Femur (tissue), 1 donor: ENCODE measurements around the gene MTMR2.
A peak's percentile ranks its signal among the peaks of the same experiment; 100 is the strongest.

Source experiments
- DNase-seq: peaks from one replicate; pipeline ENCODE4 v3.0.0-alpha.2; 2017

MTMR2 gene

DNA sequence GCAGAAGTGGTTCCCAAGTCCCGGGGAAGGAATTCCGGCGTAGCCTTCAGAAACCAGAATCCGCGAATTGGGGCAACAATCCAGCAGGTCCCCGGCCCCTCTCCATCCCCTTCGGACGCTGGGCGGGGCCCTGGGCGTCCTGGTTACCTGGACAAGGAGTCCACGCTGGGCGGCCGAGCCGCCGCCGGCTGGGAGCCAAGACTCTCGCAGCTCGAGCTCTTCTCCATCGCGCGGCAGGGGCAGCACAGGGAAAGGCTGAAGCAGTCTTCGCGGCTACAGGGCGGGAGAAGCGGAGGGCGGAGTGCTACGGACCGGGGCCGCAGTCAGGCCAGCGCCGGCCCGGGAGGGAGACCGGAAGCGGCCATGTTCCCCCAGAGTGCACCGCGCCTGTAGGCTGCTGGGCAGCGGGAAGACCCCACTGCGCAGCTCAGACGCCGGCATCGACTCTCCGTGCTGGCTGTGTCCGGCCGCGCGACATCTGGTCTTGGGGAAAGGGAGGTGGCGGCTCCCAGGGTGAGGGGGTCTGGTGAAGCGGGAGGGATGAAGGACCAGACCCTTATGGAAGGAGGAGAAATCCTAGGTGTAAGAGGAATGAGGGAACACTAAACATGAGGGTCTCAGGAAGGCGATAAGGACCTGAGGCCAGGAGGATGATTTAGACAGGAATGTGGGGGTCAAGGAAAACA lies at the start of gene MTMR2:
Gene MTMR2, minus strand, starts transcription at position 380 of the 686 bp plus-strand sequence. Its CDS starts 153 bp downstream, at position 227.
- peak; percentile 89 for DNase-seq

DNA sequence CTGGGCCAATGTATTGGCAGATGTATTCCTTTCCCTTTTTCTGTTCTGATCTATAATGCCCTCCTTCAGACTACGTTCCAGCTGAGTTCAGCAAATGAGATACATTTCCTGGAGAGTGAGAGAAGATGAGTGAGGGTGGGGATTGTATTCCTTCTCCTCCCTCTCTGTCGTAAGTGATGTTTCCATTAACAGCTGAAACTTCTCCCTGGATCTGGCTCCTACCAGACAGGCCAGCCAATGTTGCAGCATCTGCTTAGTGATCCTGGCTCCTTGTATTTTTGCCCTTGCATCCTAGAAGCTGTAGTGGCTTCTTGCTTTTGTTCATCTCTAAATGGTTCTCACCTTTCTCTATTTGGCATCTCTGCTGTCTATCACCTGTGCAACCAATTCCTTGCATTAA lies 48.2 kb upstream of the MTMR2 start:
- DNase-seq: no peak

DNA sequence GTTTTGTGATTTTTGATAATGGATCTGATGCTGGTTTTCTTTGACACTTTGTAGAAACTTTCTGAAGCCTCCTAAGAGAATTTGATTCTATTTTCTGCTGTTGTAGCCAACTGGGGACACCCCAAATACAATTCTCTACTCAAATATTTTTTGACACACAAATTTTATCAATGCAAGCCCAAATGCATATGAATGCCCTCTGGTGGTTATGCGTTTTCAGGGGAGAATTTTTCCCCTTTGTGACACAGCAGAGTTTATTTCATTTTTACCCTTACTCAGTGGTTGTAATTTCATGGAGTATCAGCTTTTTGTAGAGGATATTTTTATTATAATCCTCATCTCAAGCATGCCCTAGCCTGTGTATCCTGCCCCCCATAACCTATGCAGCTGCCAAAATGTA lies 44.7 kb upstream of the MTMR2 start:
- DNase-seq: no peak

DNA sequence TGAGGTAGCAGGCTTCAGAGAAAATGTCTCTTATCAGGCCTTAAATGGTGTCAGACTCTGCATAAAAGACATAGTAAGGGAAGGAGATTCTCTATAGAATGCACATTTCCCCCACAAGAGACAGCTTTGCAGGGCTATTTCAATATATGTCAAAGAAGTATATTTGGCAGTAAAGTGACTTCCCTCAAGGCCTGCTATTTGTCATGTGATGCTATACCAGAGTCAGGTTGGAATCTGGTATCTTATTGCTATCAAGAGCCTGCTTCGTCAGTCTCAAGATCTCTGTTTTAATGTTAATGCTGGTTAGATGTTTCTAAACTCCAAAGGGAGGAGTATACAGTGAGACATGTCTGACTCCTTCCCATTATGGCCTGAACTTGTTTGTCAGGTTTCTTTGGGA lies 40.4 kb upstream of the MTMR2 start:
- no peak for DNase-seq

DNA sequence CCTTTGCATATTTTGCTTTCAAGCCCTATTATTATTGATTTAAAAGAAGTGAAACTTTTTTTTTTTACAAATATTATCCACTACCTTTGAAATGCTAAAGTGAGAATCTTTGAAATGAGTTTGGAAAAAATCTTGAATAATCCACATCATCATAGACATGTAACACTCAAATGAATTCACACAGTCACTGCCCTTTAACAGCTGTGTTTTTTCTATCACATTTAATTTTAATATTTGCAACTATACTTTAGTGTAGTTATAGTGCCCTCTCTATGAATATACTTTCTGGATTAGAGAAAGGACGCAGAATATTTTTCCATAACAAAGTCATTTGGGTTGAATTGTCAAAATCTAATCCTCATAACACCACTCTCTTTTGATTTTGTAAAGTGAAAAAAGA lies 37.9 kb upstream of the MTMR2 start:
- no peak for DNase-seq

DNA sequence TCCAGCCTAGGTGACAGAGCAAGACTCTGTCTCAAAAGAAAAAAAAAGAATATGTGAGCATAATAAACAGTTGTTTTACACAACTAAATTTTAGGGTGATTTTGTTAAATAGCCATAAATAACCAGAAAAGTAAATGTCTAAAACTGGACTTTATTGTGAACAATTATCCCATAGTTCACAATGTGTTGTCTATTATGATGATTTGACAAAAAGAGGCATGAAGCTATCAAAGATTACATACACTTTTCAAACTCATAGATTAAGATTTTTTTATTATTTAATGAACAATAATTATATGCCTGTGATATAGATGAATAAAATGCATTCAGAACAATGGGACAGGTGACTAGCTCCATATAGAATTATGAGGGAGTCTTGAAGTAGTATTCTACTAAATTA lies 27.0 kb upstream of the MTMR2 start:
- DNase-seq: no peak

DNA sequence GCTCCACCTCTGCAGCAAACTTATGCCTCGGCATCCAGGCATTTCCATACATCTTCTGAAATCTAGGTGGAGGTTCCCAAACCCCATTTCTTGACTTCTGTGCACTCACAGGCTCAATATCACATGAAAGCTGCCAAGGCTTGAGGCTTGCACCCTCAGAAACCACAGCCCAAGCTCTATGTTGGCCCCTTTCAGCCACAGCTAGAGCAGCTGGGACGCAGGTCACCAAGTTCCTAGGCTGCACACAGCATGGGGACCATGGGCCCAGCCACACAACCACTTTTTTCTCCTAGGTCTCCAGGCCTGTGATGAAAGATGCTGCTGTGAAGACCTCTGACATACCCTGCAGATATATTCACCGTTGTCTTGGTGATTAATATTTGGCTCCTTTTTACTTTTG lies 24.7 kb upstream of the MTMR2 start:
- DNase-seq: no peak

DNA sequence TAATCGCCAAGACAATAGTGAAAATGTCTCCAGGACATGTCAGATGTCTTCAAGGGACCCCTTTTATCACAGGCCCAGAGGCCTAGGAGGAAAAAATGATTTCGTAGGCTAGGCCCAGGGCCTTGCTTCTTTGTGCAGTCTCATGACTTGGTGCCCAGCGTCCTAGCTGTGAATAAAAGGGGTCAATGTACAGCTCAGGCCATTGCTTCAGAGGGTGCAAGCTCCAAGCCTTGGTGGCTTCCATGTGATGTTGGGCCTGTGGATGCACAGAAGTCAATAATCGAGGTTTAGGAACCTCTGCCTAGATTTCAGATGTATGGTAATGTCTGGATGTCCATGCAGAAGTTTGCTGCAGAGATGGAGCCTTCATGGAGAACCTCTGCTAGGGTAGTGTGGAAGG lies 20.7 kb upstream of the MTMR2 start:
- no peak for DNase-seq

DNA sequence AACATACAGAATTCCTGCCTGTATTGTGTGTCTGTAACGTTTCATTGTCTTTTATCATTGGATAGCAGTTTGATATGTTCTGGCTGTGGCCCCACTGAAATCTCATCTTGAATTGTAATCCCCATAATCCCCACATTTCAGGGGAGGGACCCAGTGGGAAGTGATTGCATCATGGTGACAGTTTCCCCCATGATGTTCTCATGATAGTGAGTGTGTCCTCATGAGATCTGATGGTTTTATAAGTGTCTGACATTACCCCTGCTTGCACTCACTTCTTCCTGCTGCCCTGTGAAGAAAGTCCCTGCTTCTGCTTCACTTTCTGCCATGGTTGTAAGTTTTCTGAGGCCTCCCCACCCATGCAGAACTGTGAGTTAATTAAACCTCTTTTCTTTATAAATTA lies 19.6 kb upstream of the MTMR2 start:
- DNase-seq: no peak

DNA sequence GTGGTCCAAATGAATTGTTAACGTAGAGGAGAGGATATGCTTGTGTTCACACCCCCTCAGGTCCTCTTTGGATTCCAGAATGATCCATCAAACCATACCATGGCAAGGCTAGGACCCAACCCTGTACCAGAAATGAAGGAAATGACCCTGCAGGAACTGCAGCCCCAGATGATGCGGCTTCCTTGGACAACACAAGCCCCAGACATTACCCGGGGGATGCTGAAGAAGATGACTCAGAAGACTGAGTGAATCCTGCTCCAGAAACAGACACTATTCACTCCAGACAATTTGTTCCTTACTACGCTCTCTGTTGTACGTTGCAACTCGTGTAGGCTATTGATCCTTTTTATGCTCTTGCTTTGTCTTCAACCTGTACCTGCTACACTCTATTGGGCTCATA lies 15.2 kb upstream of the MTMR2 start:
- no peak for DNase-seq

DNA sequence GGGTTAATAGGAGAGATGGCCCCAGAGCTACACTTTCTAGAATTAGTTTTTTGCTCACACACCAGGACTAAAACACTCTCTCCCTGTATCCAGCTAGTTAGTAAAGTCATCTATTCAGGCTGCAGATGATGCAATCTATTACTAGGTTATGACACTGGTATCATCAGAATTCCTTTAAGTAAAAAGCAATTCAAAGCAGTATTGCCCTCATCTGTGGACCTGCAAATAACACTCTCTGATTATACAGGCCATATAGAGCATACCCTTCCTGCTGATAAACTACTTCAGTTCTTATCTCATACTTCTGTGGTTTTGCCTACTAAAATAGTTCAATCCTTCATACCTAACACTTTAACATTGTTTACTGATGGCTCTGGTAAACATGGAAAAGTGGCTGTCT lies 13.5 kb upstream of the MTMR2 start:
- DNase-seq: no peak

DNA sequence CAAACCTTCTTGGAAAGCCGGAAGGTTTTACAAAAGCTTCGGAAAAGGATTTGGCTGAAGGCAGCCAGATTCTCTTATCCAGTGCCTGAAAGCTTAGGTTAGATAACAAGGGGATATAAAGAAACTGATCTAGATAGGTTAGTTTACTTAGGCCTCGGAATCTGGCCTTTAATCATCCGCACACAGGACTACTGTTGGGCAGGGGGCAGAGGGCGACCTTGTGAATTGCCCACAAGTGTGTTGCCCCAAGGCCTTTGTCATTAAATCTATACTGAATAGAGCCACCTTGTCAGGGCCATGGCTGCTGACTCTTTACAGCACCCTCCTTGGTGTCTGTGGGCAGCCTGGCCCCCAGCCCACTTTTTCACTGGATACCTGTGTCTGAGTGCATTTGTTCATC lies 9.7 kb upstream of the MTMR2 start:
- DNase-seq: no peak

DNA sequence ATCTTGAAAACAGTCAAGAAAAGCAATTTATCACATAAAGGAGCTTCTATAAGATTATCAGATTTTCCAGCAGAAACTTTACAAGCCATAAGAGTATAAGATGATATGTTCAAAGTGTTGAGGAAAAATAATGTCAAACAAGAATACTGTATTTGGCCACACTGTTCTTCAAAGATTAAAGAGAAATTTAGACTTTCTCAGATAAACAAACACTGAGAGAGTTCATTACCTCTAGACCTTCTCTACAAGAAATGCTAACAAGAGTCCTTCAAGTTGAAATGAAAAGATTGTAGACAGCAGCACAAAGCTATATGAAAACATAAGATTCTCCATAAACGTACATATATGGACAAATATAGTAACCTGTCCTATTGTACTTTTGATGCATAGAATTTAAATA lies 8.0 kb upstream of the MTMR2 start:
- DNase-seq: no peak

DNA sequence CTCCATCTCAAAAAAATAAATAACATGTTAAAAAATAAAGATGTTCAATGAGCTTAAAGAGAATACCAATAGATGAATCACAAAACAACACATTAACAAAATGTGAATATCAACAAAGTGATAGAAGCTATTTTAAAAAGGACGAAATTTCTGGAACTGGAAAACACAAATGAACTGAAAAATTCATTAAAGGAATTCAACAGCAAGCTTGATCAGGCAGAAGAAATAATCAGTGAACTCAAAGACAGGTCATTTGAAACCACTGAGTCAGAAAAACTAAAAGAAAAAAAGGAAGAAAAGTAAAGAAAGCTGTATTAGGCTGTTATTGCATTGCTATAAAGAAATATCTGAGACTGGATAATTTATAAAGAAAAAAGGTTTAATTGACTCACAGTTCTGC lies 7.0 kb upstream of the MTMR2 start:
- no peak for DNase-seq

DNA sequence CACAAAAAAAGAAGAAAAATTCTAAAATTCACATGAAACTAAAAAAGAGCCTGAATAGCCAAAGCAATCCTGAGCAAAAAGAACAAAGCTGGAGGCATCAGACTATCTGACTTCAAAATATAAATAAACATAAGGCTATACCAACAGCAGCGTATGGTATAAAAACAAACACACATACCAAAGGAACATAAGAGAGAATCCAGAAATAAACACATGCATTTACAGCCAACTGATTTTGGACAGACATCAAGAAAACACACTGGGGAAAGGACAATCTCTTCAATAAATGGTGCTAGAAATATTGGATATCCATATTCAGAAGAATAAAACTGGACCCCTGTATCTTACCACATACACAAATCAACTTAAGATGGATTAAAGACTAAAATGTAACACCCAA lies 2.8 kb upstream of the MTMR2 start:
- no peak for DNase-seq

DNA sequence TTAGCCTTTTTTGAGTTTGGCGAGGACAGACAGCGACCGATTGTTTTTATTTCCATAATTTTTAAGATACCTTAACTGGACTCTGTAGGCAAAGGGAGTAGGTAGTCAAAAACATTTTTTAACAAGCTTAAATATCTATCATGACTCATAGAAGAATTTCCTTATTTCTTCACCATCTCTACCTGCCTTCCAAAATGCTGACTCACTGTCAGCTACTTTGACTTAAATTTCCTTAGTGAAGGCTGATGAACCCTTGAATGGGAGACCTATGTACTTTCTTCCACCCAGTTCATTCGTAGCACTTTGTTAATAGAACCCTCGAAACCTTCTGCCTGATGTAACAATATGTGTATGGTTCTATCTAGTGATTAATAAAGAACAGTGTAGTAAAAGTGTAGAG lies 1.1 kb upstream of the MTMR2 start:
- no peak for DNase-seq

DNA sequence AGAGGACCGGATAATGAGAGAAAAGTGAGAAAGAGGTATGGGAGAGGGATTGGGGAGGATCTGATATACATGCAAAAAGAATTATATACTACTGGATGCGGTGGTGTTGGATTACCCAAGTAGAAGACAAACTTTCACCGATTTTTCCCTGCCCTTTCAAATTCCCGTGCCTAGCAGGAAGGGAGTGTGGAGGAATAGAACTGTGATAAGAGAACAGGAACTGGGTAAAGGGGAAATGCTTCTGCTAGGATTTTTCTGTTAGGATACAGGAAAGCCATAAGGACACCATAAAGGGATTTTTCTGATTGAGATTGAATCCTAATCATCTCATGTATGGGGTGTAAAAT lies 480 bp upstream of the MTMR2 start:
- DNase-seq: no peak

DNA sequence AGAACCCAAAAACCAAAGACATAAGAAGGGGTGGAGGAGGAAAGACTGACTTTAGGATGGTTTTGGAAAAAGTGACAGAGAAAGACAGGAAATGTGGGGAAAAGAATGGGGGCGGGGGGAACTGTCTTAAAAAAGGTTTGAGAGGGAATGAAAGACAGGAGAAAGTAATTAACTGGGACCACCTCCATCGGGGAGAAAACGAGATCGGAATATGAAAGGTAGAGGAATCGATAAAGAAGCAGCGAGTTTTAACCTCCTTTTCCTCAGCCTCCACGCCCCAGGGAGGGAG lies 524 bp downstream of the MTMR2 start:
- DNase-seq: no peak

DNA sequence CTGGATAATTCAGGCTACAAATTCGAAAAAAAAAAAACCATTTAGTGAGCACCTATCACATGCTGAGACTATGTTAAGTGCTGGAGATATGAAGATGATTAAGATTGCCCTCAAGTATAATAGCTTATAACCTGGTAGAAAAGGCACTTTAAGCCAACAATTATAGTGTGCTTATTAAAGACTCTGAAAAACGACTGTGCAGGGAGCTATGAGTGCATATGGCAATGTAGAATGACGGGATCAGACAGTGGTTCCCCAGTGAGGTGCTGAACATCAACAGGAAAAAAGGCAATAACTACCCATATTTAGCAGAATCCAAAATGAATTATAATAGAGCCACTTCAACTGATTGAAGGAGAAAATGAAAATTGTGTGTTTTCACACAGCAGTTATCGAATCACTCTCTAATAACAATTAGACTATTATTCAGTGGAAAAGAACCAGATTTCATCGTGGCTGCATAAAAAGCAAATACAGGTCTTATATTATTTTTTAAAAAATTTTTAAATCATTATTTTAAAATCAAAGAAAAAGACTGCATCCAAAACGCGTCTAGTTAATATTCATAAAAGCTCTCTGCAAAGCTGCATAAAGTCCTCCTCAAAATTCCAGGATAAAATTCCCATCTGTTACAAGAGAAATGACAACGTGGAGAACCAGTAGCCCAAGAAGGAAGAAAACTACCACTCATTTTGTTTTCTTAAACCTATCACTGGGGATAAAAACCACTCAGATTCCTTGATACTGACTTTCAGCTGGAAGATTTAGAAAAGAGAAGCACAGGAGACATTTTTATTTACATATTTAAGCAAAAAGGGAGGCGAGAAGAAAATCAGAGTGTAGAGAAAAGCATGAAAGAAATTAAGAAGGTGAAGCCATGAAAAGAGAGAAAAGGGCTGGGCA lies 1.1 kb downstream of the MTMR2 start:
- DNase-seq: no peak

DNA sequence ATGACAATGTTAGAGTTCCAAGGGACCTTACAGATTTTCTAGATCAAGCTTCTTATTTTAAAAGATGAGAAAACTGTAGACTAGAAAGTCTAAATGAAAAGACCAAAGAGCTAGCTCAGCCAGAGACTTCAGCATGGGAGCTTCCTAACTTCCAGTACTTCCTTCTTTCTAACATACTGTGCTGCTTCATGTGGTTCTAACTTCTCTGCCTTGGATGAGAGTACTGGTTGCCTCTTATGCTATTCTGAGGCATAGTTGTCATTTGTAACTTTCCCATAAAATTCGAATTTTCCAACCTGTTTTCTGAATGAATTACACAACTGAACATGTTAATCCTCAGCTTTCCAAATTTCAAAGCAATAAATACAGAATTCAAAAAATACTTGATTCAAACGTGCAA lies 1.8 kb downstream of the MTMR2 start:
- no peak for DNase-seq

DNA sequence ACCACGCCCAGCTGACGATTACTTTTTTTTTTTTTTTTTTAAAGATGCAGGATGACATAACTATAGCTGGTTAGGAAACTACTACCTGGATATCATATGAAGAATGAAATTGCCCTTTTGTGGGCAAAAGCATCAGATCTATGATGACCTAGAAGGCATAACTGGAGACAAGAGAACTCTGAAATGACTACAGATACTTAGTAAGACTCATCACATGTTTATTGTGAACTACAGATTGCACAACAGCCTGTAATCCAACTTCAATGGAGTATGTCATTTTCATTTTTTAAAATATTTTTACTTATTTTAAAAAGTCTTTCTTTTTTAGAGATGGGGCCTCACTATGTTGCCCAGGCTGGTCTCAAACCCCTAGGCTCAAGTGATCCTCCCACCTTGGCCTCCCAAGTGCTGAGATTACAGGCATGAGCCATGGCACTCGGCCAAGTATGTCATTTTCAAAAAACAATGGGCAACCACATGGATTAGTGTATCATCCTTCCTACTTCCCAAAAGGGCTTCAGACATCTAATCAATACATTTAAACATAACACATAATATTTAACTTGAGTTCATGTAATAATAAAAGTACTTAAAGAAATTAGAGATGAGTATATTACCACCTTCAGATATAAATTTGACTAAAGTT lies 3.3 kb downstream of the MTMR2 start:
- DNase-seq: no peak

DNA sequence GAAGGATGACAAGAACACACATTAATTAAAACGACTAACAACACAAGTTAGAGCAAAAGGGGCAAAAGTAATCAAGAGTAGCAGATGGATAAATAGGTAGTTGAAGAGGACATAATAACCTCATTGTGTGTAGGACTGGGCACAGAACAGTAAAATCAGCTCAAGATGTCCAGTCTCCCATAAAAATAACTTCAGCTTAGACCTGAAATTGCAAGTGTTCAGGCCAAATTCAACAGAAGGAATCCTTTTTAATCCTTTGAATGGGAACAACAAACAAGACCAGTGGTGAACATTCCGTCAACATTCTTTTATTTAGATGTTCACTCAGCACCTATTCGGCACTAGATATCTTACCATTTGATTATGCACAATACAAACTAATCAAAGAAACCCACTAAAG lies 4.4 kb downstream of the MTMR2 start:
- no peak for DNase-seq

DNA sequence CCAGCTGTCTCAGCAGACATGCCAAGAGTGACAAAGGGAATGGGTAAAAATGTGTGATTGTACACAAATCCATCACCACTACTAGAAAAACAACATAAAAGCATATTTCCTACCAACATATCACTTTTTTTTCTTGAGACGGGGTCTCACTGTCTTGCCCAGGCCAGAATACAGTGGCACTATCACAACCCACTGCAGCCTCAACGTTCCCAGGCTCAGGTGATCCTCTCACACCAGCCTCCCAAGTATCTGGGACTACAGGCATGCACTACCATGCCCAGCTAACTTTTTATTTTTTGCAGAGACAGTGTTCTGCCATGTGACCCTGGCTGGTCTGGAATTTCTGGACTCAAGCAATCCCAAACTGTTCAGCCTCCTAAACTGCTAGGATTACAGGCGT lies 5.2 kb downstream of the MTMR2 start:
- DNase-seq: no peak

DNA sequence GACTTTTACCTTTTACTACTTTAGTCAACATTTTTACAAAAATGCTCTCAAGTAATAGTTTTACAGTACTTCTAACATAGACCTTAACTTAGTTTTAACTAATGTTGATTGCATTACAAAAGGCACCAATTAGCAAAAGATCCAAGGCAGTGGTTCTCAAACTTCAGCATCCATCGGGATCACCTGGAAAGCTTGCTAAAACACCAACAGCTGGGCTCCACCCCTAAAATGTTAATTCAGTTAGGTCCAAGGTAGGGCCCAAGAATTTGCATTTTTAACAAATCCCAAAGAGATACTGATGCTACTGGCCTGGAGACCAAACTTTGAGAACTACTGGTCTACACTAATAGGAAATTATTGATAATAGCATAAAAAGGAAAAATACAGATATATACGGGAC lies 5.9 kb downstream of the MTMR2 start:
- no peak for DNase-seq
